ENCODE results near the gene RIOK2.

Gene RIOK2

DNA sequence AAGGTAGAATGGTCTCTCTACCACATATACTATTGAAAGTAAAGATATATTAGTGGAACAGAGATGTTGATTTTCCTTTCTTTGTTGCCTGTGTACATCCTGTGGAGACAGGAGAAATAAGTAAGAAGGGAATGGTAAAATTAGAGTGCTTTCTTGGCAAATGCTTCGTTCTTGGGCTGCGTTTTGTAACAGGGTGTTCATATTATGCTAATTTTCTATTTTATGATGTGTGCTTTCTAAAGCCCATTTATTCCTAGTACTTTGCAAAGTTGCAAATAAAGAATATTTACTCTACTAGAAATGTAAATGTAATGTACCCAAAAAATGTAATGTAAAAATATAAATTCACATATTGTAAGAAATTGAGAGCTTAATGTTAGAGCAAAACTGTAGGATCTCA, 40.5 kb upstream of the RIOK2 start:
- DNase-seq (ENCODE audit: low read depth) = no peak
- no peak overlapping the region for H3K4me3 ChIP-seq (ENCODE audit: low read length)
- TF ChIP-seq, protein P1, sequence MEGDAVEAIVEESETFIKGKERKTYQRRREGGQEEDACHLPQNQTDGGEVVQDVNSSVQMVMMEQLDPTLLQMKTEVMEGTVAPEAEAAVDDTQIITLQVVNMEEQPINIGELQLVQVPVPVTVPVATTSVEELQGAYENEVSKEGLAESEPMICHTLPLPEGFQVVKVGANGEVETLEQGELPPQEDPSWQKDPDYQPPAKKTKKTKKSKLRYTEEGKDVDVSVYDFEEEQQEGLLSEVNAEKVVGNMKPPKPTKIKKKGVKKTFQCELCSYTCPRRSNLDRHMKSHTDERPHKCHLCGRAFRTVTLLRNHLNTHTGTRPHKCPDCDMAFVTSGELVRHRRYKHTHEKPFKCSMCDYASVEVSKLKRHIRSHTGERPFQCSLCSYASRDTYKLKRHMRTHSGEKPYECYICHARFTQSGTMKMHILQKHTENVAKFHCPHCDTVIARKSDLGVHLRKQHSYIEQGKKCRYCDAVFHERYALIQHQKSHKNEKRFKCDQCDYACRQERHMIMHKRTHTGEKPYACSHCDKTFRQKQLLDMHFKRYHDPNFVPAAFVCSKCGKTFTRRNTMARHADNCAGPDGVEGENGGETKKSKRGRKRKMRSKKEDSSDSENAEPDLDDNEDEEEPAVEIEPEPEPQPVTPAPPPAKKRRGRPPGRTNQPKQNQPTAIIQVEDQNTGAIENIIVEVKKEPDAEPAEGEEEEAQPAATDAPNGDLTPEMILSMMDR (conservative IDR thresholded peaks at IDR 0.05; ENCODE audit: low read depth, low read length) = no peak

DNA sequence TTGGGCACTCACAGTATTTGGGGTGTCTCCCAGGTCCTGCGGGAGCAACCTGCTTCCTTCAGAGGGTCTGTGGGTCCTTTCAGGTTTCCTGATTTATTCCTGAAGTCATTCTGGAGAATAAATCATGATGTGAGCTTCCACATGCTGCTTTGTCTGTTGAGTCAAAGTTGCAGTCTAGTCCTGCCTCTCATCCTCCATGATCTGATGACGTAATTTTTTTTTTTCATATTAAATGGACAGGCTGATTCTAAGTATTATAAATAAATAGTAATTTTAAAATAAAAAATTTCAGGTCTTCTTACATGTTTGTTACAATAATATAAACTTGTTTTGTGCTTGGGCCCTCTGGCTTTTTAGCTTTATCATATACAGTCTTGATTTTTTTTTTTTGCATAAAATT, 26.3 kb upstream of the RIOK2 start:
- no peak for DNase-seq (ENCODE audit: low read depth)
- TF ChIP-seq, protein P1 (conservative IDR thresholded peaks at IDR 0.05; ENCODE audit: low read depth, low read length) = no peak
- no peak overlapping the region for H3K4me3 ChIP-seq (ENCODE audit: low read length)

DNA sequence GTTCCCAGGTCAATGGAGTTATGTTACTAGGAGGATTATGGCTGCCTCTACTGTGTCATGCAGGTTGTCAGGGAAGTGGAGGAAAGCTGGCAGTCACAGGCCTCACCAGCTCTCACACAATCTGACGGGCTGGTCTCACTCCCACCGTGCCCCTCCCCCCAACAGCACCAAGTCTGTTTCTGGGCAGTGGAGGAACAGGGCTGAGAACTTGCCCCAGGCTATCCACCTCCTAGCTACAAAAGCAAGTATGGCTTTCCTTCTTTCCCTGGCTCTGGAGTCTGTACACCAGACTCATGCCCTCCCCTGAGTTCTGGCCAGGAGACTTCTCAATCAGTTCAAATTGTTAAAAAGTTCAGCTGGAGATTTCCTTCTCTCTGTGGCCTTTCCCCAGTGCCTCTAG, 25.7 kb upstream of the RIOK2 start:
- no peak for DNase-seq (ENCODE audit: low read depth)
- TF ChIP-seq, protein P1 (conservative IDR thresholded peaks at IDR 0.05; ENCODE audit: low read depth, low read length) = no peak
- H3K4me3 ChIP-seq (ENCODE audit: low read length) = no peak overlapping the region

DNA sequence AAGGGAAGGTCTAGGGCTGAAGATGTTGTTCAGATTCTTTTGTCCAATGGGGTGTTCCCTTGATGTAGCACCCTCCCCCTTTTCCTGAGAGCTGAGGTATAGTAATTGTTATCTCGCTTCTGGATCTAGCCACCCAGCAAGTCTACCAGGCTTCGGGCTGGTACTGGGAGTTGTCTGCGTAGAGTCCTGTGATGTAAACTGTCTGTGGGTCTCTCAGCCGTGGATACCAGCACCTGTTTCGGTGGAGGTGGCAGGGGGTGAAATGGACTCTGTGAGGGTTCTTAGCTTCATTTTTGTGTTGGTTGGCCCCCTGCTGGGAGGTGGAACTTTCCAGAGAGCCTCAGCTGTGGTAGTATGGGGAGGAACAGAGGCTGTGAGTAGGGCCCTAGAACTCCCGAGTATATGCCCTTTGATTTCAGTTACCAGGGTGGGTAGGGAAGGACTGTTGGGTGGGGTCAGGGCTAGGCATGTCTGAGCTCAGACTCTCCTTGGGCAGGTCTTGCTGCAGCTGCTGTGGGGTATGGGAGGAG, 25.2 kb upstream of the RIOK2 start:
- no peak overlapping the region for H3K4me3 ChIP-seq (ENCODE audit: low read length)
- no peak for DNase-seq (ENCODE audit: low read depth)
- TF ChIP-seq, protein P1 (conservative IDR thresholded peaks at IDR 0.05; ENCODE audit: low read depth, low read length) = no peak

DNA sequence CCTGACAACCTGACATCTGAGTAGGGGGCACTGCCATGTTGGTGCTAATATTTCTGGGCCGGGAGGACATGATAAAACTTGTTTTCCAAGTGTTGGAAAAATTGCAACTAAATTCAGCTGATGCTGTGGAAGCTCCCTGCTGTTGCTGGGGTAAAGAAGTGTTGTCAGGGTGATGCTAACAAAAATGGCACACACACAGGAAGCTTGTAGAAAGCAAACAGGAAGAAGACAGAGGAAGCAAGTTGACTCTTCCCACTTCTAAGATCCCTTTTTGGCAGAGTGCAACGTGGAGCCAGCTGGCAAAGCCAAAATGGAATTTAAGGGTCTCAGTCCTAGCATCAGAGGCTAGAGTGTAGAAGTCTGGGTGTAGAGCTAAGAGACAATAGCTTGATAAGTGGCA, 11.3 kb upstream of the RIOK2 start:
- DNase-seq (ENCODE audit: low read depth) = no peak
- TF ChIP-seq, protein P1 (conservative IDR thresholded peaks at IDR 0.05; ENCODE audit: low read depth, low read length) = no peak
- H3K4me3 ChIP-seq (ENCODE audit: low read length) = no peak overlapping the region

DNA sequence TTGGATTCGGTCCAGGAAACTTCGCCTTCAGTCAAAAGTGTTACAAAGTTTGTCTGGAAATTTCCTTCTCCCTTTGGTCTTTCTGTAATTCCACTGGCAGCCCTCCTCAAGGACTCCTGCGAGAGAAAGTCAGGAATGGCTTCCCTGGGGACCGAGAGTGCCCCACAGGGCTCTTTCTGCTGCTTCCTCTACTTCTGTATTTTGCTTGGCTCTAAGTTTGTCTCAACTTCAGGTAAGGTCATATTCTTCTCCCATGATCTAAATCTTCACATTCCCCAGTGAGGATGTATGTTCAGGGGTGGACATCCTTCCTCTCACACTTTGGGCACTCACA, 10.3 kb upstream of the RIOK2 start:
- H3K4me3 ChIP-seq (ENCODE audit: low read length) = no peak overlapping the region
- TF ChIP-seq, protein P1 (conservative IDR thresholded peaks at IDR 0.05; ENCODE audit: low read depth, low read length) = no peak
- DNase-seq (ENCODE audit: low read depth) = no peak

DNA sequence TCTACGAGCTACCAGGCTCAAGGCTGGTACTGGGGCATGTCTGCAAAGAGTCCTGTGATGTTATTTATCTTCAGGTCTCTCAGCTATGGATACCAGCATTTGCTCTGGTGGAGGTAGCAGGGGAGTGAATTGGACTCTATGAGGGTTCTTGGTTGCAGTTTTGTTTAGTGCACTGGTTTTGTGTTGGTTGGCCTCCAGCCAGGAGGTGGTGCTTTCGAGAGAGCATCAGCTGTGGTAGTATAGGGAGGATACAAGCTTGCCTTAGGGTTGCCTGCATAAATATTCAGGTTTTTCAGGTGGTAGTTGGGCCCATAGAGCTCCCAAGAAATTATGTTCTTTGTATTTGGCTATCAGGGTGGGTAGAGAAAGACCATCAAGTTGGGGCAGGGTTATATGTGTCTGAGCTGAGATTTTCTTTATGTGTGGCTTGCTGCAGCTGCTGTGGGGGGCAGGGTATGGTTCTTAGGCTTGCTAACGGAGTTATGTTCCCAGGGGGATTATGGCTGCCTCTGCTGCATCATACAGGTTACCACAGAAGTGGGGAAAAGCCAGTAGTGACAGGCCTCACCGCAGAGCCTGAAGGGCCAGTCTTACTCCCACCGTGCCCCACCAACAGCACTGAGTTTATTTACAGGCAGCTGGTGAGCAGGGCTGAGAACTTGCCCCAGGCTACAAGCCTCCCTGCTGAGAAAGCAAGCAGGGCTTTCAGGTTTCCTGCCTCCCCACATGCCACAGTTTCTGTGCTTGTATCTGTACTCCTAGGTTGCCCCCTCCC, 9.7 kb upstream of the RIOK2 start:
- TF ChIP-seq, protein P1 (conservative IDR thresholded peaks at IDR 0.05; ENCODE audit: low read depth, low read length) = no peak
- DNase-seq (ENCODE audit: low read depth) = peak; percentile 54
- no peak overlapping the region for H3K4me3 ChIP-seq (ENCODE audit: low read length)
